CD14-positive monocyte (primary cell): ENCODE measurements around the gene C6orf47. TPM values are rescaled to one million over a fixed set of nuclear protein-coding genes. Genes with fewer than 3 reads are reported as not detected.

Experiments used
- DNase-seq, 3 donors: peaks; one replicate each; pipeline ENCODE4 v3.0.0-alpha.2; 2011 to 2022
- H2AFZ ChIP-seq: 2 replicates; pipeline ENCODE4 v1.6.0; 2012; ENCODE audit warnings: mild to moderate bottlenecking, low read depth, low read length, inconsistent platforms; ENCODE audit not compliant: insufficient read depth, poor library complexity, severe bottlenecking
- H3K27ac ChIP-seq, 2 donors: 1 replicate in 1 of 2; 2 replicates in 1 of 2; pipeline ENCODE4 v1.5.1; 2012 to 2013; ENCODE audit warnings: low read length in 2 of 2, control low read depth in 1 of 2, inconsistent platforms in 1 of 2, low read depth in 1 of 2, mild to moderate bottlenecking in 1 of 2
- H3K27me3 ChIP-seq, 2 donors: one replicate each; pipeline versions ENCODE4 v1.6.0 to v1.6.1; 2011 to 2013; ENCODE audit warnings: low read length in 2 of 2; ENCODE audit not compliant: control insufficient read depth in 2 of 2, insufficient read depth in 2 of 2
- H3K36me3 ChIP-seq, 2 donors: replicated peaks in 1 of 2; 1 replicate in 1 of 2; 2 replicates in 1 of 2; pipeline versions ENCODE4 v1.5.1 to v1.6.1; 2012 to 2013; ENCODE audit warnings: low read length in 2 of 2, control low read depth in 1 of 2, inconsistent platforms in 1 of 2, mild to moderate bottlenecking in 1 of 2; ENCODE audit not compliant: insufficient read depth in 2 of 2, control insufficient read depth in 1 of 2
- H3K4me1 ChIP-seq, 2 donors: 1 replicate in 1 of 2; 2 replicates in 1 of 2; pipeline versions ENCODE4 v1.5.1 to v1.6.1; 2012 to 2013; ENCODE audit warnings: low read length in 2 of 2, control low read depth in 1 of 2, inconsistent platforms in 1 of 2, mild to moderate bottlenecking in 1 of 2, moderate library complexity in 1 of 2; ENCODE audit not compliant: insufficient read depth in 2 of 2, control insufficient read depth in 1 of 2
- H3K4me2 ChIP-seq: replicated peaks from 2 replicates; pipeline ENCODE3; 2012; ENCODE audit warnings: low read length, moderate library complexity, mild to moderate bottlenecking; ENCODE audit not compliant: poor library complexity, severe bottlenecking; ENCODE audit errors: extremely low read depth
- H3K4me3 ChIP-seq, 3 experiments: fragments of 200-600 bp in 1 of 3; sonication (generic) in 1 of 3; replicated peaks in 1 of 3; 1 replicate in 2 of 3; 2 replicates in 1 of 3; pipeline ENCODE4 v1.5.1; 2011 to 2013; ENCODE audit warnings: low read length in 3 of 3, mild to moderate bottlenecking in 3 of 3, control low read depth in 2 of 3, low read depth in 2 of 3, inconsistent platforms in 1 of 3, moderate library complexity in 1 of 3
- H3K79me2 ChIP-seq: 2 replicates; pipeline ENCODE4 v1.6.0; 2012; ENCODE audit warnings: mild to moderate bottlenecking, control low read depth, inconsistent platforms, low read length, moderate library complexity; ENCODE audit not compliant: insufficient read depth
- H3K9ac ChIP-seq: 2 replicates; pipeline ENCODE4 v1.6.0; 2017; ENCODE audit warnings: low read length, mild to moderate bottlenecking; ENCODE audit not compliant: insufficient read depth, poor library complexity, severe bottlenecking
- H3K9me3 ChIP-seq, 2 donors: replicated peaks in 1 of 2; 1 replicate in 1 of 2; 2 replicates in 1 of 2; pipeline versions ENCODE4 v1.5.1 to v1.6.1; 2012 to 2013; ENCODE audit warnings: low read length in 2 of 2, control low read depth in 1 of 2; ENCODE audit not compliant: control insufficient read depth in 1 of 2, insufficient read depth in 1 of 2
- H4K20me1 ChIP-seq: 2 replicates; pipeline ENCODE4 v1.6.0; 2012; ENCODE audit warnings: mild to moderate bottlenecking, low read length, control low read depth, moderate library complexity; ENCODE audit not compliant: insufficient read depth
- H3K27ac Mint-ChIP-seq, 7 donors: one replicate each; pipeline ENCODE4 v1.8.0; 2020; ENCODE audit warnings: mild to moderate bottlenecking in 7 of 7, mixed read lengths in 7 of 7, moderate library complexity in 6 of 7, inconsistent platforms in 2 of 7
- H3K27me3 Mint-ChIP-seq, 3 donors: one replicate each; pipeline ENCODE4 v1.8.0; 2021 to 2022; ENCODE audit warnings: low read depth in 3 of 3, mild to moderate bottlenecking in 3 of 3, mixed read lengths in 3 of 3, moderate library complexity in 3 of 3, inconsistent platforms in 1 of 3
- H3K36me3 Mint-ChIP-seq, 2 donors: one replicate each; pipeline ENCODE4 v1.8.0; 2020; ENCODE audit warnings: mixed read lengths in 2 of 2, inconsistent platforms in 1 of 2, mild to moderate bottlenecking in 1 of 2
- H3K4me1 Mint-ChIP-seq: one replicate; pipeline ENCODE4 v1.8.0; 2020; ENCODE audit warnings: mild to moderate bottlenecking, mixed read lengths
- H3K4me3 Mint-ChIP-seq, 2 donors: one replicate each; pipeline ENCODE4 v1.8.0; 2020; ENCODE audit warnings: mild to moderate bottlenecking in 2 of 2, mixed read lengths in 2 of 2, moderate library complexity in 1 of 2
- H3K9me3 Mint-ChIP-seq, 7 donors: one replicate each; pipeline ENCODE4 v1.8.0; 2020 to 2022; ENCODE audit warnings: mixed read lengths in 7 of 7, mild to moderate bottlenecking in 6 of 7, moderate library complexity in 6 of 7, inconsistent platforms in 2 of 7
- WGBS: methylation state at CpG from one replicate; pipeline ENCODE4 v1.1.5; 2013; ENCODE audit warnings: missing lambda C conversion rate; ENCODE audit not compliant: insufficient coverage; 5-methylcytosine and 5-hydroxymethylcytosine counted together
- intact Hi-C, 2 donors: fragments of 100-400 bp; cut with micrococcal nuclease; formaldehyde crosslinking; loops; one replicate each; pipeline versions ENCODE4 v1.15.0 to v1.15.1; 2023
- polyA plus RNA-seq, 3 donors: library from polyadenylated mRNA; depleted of rRNA in 1 of 3; unstranded in 2 of 3; stranded (reverse) in 1 of 3; fragments of 300-500 nt in 2 of 3; fragments of >200 nt in 1 of 3; fragmentation: Illumina TruSeq in 2 of 3; gene quantifications; 1 replicate in 2 of 3; 2 replicates in 1 of 3; pipeline ENCODE4 v1.2.3, GENCODE V29; 2012 to 2021
- TF ChIP-seq, protein P1 (sequence below): fragments of 200-600 bp; IDR thresholded peaks from one replicate; pipeline ENCODE4 v1.8.0; 2022; ENCODE audit warnings: antibody characterized with exemption, mild to moderate bottlenecking

Gene C6orf47
- polyA plus RNA-seq, 3 donors, result 8.0 to 23.4 (median 18.1) TPM

DNA sequence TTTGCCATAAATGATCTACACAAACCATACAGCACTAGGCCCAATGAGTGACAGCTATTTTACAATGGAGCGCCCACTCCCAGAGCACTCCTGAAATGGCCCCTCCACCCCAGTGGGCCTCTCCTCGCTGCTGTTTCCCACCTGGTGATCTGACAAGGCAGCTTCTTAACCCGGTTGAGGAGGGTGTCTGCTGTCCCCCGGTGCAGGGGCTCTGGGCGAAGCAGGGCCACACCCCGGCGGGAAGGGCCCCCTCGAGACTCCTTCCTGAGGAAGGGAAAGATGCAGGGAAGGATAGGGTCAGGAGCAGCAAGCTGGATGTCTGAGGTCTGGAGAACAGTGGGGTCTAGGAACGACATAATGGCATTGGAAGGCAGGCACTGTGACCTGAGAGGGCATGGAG lies 32.3 kb upstream of the C6orf47 start:
- WGBS, result 91% methylated on average over 8 of the region's 9 CpGs

DNA sequence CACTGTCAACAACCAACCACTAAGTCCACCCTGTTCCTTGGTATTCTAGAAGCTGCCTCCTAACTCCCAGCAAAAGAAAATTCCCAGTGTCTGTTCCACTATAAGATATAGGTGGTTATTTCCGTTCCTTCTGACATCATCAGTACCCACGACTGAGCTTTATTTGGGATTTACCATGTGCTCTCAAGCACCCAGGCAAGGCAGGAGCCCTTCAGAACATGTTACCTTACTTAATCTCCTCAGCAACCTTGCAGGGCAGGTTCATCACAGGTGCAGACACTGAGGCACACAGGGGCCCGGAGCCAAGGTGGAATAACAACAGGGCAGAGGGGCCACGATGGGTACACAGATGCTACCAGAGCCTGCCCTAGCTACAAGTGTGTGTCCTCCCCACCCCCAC lies 31.8 kb upstream of the C6orf47 start:
- intact Hi-C loops, result no loop called here

More for the DNA sequence above, 32.3 kb upstream of the C6orf47 start:
- Histone ChIP-seq H3K4me3 (no peak overlapping the region), H4K20me1 (peaks cover 34% of the 10 kb centered on the region), H3K4me1 (peaks cover 9 to 10% of the 10 kb centered on the region in 2 donors), H3K9me3 (no peaks in the 10 kb centered on the region), H3K4me2 (no peak overlapping the region), H2AFZ (no peak overlapping the region), H3K9ac (no peak overlapping the region), H3K27me3 (no peaks in the 10 kb centered on the region), H3K79me2 (peaks cover 13% of the 10 kb centered on the region), H3K27ac (no peak overlapping the region), H3K36me3 (peaks cover 82 to 98% of the 10 kb centered on the region in 2 donors)
- Mint-ChIP-seq H3K9me3 (no peaks in the 10 kb centered on the region), H3K27me3 (peaks cover 0 to under 1% (median 0%) of the 10 kb centered on the region in 3 donors), H3K4me1 (peaks cover 20% of the 10 kb centered on the region), H3K36me3 (peaks cover 82 to 94% of the 10 kb centered on the region in 2 donors), H3K4me3 (no peak overlapping the region), H3K27ac (peak overlapping the region in 1 of 7 donors; percentile 42)
- TF ChIP-seq, protein P1, sequence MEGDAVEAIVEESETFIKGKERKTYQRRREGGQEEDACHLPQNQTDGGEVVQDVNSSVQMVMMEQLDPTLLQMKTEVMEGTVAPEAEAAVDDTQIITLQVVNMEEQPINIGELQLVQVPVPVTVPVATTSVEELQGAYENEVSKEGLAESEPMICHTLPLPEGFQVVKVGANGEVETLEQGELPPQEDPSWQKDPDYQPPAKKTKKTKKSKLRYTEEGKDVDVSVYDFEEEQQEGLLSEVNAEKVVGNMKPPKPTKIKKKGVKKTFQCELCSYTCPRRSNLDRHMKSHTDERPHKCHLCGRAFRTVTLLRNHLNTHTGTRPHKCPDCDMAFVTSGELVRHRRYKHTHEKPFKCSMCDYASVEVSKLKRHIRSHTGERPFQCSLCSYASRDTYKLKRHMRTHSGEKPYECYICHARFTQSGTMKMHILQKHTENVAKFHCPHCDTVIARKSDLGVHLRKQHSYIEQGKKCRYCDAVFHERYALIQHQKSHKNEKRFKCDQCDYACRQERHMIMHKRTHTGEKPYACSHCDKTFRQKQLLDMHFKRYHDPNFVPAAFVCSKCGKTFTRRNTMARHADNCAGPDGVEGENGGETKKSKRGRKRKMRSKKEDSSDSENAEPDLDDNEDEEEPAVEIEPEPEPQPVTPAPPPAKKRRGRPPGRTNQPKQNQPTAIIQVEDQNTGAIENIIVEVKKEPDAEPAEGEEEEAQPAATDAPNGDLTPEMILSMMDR, result no peak
- intact Hi-C loops, result no loop called here
- DNase-seq, result no peak

More for the DNA sequence above, 31.8 kb upstream of the C6orf47 start:
- peaks cover 9 to 10% of the 10 kb centered on the region in 2 donors for H3K4me1 ChIP-seq
- Mint-ChIP-seq H3K4me3 (no peak overlapping the region), H3K9me3 (no peaks in the 10 kb centered on the region), H3K4me1 (peaks cover 15% of the 10 kb centered on the region), H3K27ac (peak overlapping the region in 1 of 7 donors; percentile 63), H3K36me3 (peaks cover 82 to 94% of the 10 kb centered on the region in 2 donors), H3K27me3 (peaks cover 0 to 3% (median 1%) of the 10 kb centered on the region in 3 donors)
- no peak for DNase-seq
- TF ChIP-seq, protein P1, result no peak
- H3K4me3 ChIP-seq, result no peak overlapping the region
- no peak overlapping the region for H3K4me2 ChIP-seq
- no peak overlapping the region for H3K9ac ChIP-seq
- no peak overlapping the region for H2AFZ ChIP-seq
- H3K27me3 ChIP-seq, result no peaks in the 10 kb centered on the region
- H3K36me3 ChIP-seq, result peaks cover 85 to 98% of the 10 kb centered on the region in 2 donors
- WGBS, result 90% methylated on average over 2 of the region's 4 CpGs
- H3K27ac ChIP-seq, result no peak overlapping the region
- no peaks in the 10 kb centered on the region for H3K9me3 ChIP-seq
- H4K20me1 ChIP-seq, result peaks cover 29% of the 10 kb centered on the region
- peaks cover 8% of the 10 kb centered on the region for H3K79me2 ChIP-seq
